GM23338 (cell line): Measurements from ENCODE around the gene GRIA2. TPM values are rescaled to one million over a fixed set of nuclear protein-coding genes. Genes with fewer than 3 reads are reported as not detected.

Experiments
- ATAC-seq: fragments of 200-7000 bp; cut with Tn5 transposase; 3 replicates; pipeline ENCODE4 v1.9.1; 2020
- DNase-seq: peaks from one replicate; pipeline ENCODE4 v3.0.0-alpha.2; 2015; ENCODE audit warnings: low spot score
- H2AFZ ChIP-seq: fragments of 200-600 bp; sonication (generic); 2 replicates; pipeline ENCODE4 v1.8.0; 2016; ENCODE audit warnings: antibody characterized with exemption, mild to moderate bottlenecking, moderate library complexity
- H3F3A ChIP-seq: fragments of 200-600 bp; sonication (generic); replicated peaks from 2 replicates; pipeline ENCODE4 v1.8.0; 2017; ENCODE audit warnings: antibody characterized with exemption, mixed run types, low read depth
- H3K27ac ChIP-seq: fragments of 200-600 bp; sonication (generic); 2 replicates; pipeline ENCODE4 v1.6.1; 2016; ENCODE audit warnings: low read depth
- H3K27me3 ChIP-seq: fragments of 200-600 bp; sonication (generic); 2 replicates; pipeline ENCODE4 v1.8.0; 2016; ENCODE audit warnings: mild to moderate bottlenecking, mixed run types, moderate library complexity; ENCODE audit not compliant: insufficient read depth
- H3K36me3 ChIP-seq: fragments of 200-600 bp; sonication (generic); 2 replicates; pipeline ENCODE4 v1.8.0; 2016; ENCODE audit warnings: mild to moderate bottlenecking; ENCODE audit not compliant: insufficient read depth
- H3K4me1 ChIP-seq: fragments of 200-600 bp; sonication (generic); 2 replicates; pipeline ENCODE4 v1.8.0; 2016; ENCODE audit warnings: mild to moderate bottlenecking, moderate library complexity; ENCODE audit not compliant: insufficient read depth
- H3K4me2 ChIP-seq: fragments of 200-600 bp; sonication (generic); 2 replicates; pipeline ENCODE4 v1.7.1; 2017; ENCODE audit warnings: mixed run types
- H3K4me3 ChIP-seq: fragments of 200-600 bp; sonication (generic); 2 replicates; pipeline ENCODE4 v1.6.1; 2016; ENCODE audit warnings: mixed run types
- H3K79me2 ChIP-seq: fragments of 200-600 bp; sonication (generic); replicated peaks from 2 replicates; pipeline ENCODE4 v1.8.0; 2017; ENCODE audit warnings: mild to moderate bottlenecking; ENCODE audit not compliant: insufficient read depth
- H3K9me2 ChIP-seq: fragments of 200-600 bp; sonication (generic); 2 replicates; pipeline ENCODE4 v1.8.0; 2017; ENCODE audit not compliant: insufficient read depth
- H4K20me1 ChIP-seq: fragments of 200-600 bp; sonication (generic); replicated peaks from 2 replicates; pipeline ENCODE4 v1.8.0; 2017; ENCODE audit warnings: mild to moderate bottlenecking; ENCODE audit not compliant: insufficient read depth
- H3K27ac Mint-ChIP-seq: 2 replicates; pipeline ENCODE4 v1.8.0; 2020; ENCODE audit warnings: inconsistent platforms, mild to moderate bottlenecking, moderate library complexity, mixed read lengths
- H3K27me3 Mint-ChIP-seq: 3 replicates; pipeline ENCODE4 v1.8.0; 2022; ENCODE audit warnings: low read depth, mild to moderate bottlenecking, moderate library complexity, mixed read lengths, inconsistent platforms; ENCODE audit not compliant: insufficient read depth, poor library complexity
- H3K36me3 Mint-ChIP-seq: 3 replicates; pipeline ENCODE4 v1.8.0; 2021; ENCODE audit warnings: low read depth, mild to moderate bottlenecking, inconsistent platforms, moderate library complexity, mixed read lengths
- H3K4me1 Mint-ChIP-seq: 3 replicates; pipeline ENCODE4 v1.8.0; 2020; ENCODE audit warnings: mild to moderate bottlenecking, inconsistent platforms, mixed read lengths
- H3K4me3 Mint-ChIP-seq: 3 replicates; pipeline ENCODE4 v1.8.0; 2021; ENCODE audit warnings: moderate library complexity, mild to moderate bottlenecking, inconsistent platforms, mixed read lengths
- H3K9me3 Mint-ChIP-seq: 3 replicates; pipeline ENCODE4 v1.8.0; 2020; ENCODE audit warnings: moderate library complexity, mild to moderate bottlenecking, inconsistent platforms, mixed read lengths
- JUNB ChIP-seq: IDR thresholded peaks from one replicate; pipeline ENCODE4 v1.6.1; 2016; ENCODE audit warnings: antibody characterized with exemption; ENCODE audit not compliant: unreplicated experiment
- NANOG ChIP-seq: IDR thresholded peaks from 2 replicates; pipeline ENCODE4 v1.6.1; 2016; ENCODE audit warnings: antibody characterized with exemption, borderline replicate concordance
- STAT1 ChIP-seq: IDR thresholded peaks from one replicate; pipeline ENCODE4 v1.6.1; 2016; ENCODE audit warnings: antibody characterized with exemption; ENCODE audit not compliant: unreplicated experiment
- polyA plus RNA-seq: library from polyadenylated mRNA; unstranded; fragments of >200 nt; fragmentation: Nextera tagmentation; extraction: Ambion mirVana; gene quantifications from 2 replicates; pipeline ENCODE4 v1.2.1, GENCODE V29; 2016
- total RNA-seq: library from RNA; depleted of rRNA; stranded (reverse); fragments of >200 nt; shearing (Covaris generic); gene quantifications from 2 replicates; pipeline ENCODE4 v1.2.3, GENCODE V29; 2014
- TF ChIP-seq, protein P1 (sequence below): IDR thresholded peaks from one replicate; pipeline ENCODE4 v1.6.1; 2018; ENCODE audit warnings: antibody characterized with exemption; ENCODE audit not compliant: unreplicated experiment
- TF ChIP-seq, protein P2 (sequence below): IDR thresholded peaks from 2 replicates; pipeline ENCODE4 v1.6.1; 2016; ENCODE audit warnings: antibody characterized with exemption
- TF ChIP-seq, protein P3 (sequence below): fragments of 250-450 bp; sonication (Bioruptor Pico); IDR thresholded peaks from 2 replicates; pipeline ENCODE4 v1.5.0; 2020; ENCODE audit warnings: mild to moderate bottlenecking, moderate library complexity

Gene GRIA2
- total and polyA plus RNA-seq, 2 experiments from 2014 or later, result not detected

DNA sequence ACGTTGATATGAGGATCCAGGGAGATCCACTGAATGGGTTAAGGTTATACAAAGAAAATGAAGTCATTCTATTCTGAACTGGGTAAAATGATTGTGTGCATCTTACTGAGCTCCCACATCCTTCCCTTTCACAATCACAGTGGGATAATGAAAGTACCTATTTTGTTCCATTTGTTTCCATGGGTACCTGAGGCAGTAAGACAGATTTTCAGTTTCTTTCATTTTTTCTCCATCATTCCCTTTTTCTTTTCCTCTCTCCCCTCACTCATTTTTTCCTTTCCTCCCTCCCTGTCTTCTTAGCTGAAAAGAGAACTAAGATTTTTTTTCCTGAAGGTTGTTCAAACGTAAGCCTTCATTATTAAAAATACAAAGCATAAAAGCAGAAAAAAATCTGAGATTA, 4.6 kb downstream of the GRIA2 start:
- DNase-seq (no peak), ATAC-seq (no peak)
- Histone ChIP-seq H3K27ac (no peak overlapping the region), H2AFZ (no peak overlapping the region), H3K4me1 (peaks cover 14% of the 10 kb centered on the region; the same call in 1 of the 2 replicates), H3K36me3 (no peaks in the 10 kb centered on the region), H3K4me2 (no peak overlapping the region), H3K79me2 (no peaks in the 10 kb centered on the region), H4K20me1 (peaks cover 7% of the 10 kb centered on the region), H3K9me2 (no peaks in the 10 kb centered on the region), H3K4me3 (no peak overlapping the region), H3K27me3 (peaks cover 48% of the 10 kb centered on the region), H3F3A (no peaks in the 10 kb centered on the region)
- H3K27ac Mint-ChIP-seq, result no peak overlapping the region
- no peak for TF ChIP-seq NANOG
- TF ChIP-seq, protein P1, sequence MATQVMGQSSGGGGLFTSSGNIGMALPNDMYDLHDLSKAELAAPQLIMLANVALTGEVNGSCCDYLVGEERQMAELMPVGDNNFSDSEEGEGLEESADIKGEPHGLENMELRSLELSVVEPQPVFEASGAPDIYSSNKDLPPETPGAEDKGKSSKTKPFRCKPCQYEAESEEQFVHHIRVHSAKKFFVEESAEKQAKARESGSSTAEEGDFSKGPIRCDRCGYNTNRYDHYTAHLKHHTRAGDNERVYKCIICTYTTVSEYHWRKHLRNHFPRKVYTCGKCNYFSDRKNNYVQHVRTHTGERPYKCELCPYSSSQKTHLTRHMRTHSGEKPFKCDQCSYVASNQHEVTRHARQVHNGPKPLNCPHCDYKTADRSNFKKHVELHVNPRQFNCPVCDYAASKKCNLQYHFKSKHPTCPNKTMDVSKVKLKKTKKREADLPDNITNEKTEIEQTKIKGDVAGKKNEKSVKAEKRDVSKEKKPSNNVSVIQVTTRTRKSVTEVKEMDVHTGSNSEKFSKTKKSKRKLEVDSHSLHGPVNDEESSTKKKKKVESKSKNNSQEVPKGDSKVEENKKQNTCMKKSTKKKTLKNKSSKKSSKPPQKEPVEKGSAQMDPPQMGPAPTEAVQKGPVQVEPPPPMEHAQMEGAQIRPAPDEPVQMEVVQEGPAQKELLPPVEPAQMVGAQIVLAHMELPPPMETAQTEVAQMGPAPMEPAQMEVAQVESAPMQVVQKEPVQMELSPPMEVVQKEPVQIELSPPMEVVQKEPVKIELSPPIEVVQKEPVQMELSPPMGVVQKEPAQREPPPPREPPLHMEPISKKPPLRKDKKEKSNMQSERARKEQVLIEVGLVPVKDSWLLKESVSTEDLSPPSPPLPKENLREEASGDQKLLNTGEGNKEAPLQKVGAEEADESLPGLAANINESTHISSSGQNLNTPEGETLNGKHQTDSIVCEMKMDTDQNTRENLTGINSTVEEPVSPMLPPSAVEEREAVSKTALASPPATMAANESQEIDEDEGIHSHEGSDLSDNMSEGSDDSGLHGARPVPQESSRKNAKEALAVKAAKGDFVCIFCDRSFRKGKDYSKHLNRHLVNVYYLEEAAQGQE, result no peak
- TF ChIP-seq, protein P2, sequence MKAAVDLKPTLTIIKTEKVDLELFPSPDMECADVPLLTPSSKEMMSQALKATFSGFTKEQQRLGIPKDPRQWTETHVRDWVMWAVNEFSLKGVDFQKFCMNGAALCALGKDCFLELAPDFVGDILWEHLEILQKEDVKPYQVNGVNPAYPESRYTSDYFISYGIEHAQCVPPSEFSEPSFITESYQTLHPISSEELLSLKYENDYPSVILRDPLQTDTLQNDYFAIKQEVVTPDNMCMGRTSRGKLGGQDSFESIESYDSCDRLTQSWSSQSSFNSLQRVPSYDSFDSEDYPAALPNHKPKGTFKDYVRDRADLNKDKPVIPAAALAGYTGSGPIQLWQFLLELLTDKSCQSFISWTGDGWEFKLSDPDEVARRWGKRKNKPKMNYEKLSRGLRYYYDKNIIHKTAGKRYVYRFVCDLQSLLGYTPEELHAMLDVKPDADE, result no peak
- no peak for TF ChIP-seq STAT1
- no peaks in the 10 kb centered on the region for H3K9me3 Mint-ChIP-seq
- H3K27me3 Mint-ChIP-seq, result peaks cover 34% of the 10 kb centered on the region
- H3K4me3 Mint-ChIP-seq, result no peak overlapping the region
- peaks cover 12% of the 10 kb centered on the region; the same call in 2 of the 3 replicates for H3K4me1 Mint-ChIP-seq
- no peaks in the 10 kb centered on the region for H3K36me3 Mint-ChIP-seq

DNA sequence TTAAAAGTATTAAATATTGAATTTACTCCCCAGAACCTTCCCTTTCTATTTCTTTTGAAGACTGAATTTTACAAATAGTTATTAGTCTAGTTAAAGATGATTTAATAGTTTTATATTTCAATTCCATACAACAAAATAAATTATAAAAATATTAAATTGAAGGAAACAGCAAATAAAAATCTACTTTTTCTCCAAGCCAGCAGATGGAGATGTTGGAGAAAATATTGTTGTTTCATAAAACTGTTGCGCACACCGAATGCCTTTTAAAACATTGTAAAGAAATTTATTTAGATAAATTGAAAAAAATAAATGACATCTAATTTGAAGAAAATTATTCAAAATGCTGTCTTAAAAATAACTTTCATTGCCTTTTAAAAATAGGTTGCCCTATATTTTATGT, 5.5 kb downstream of the GRIA2 start:
- H3K9me3 Mint-ChIP-seq, result no peaks in the 10 kb centered on the region
- Histone ChIP-seq H4K20me1 (peaks cover 3% of the 10 kb centered on the region), H3F3A (no peaks in the 10 kb centered on the region), H3K4me2 (no peak overlapping the region), H3K79me2 (no peaks in the 10 kb centered on the region), H3K27ac (no peak overlapping the region), H3K4me1 (peaks cover 9% of the 10 kb centered on the region; the same call in 1 of the 2 replicates), H3K4me3 (no peak overlapping the region), H2AFZ (no peak overlapping the region), H3K36me3 (no peaks in the 10 kb centered on the region), H3K27me3 (peaks cover 39% of the 10 kb centered on the region), H3K9me2 (no peaks in the 10 kb centered on the region)
- no peaks in the 10 kb centered on the region for H3K36me3 Mint-ChIP-seq
- no peak overlapping the region for H3K4me3 Mint-ChIP-seq
- H3K27me3 Mint-ChIP-seq, result peaks cover 26% of the 10 kb centered on the region
- DNase-seq (no peak), ATAC-seq (no peak)
- peaks cover 9% of the 10 kb centered on the region; the same call in 2 of the 3 replicates for H3K4me1 Mint-ChIP-seq
- H3K27ac Mint-ChIP-seq, result no peak overlapping the region
- TF ChIP-seq, protein P1, result no peak
- TF ChIP-seq NANOG (no peak), JUNB (no peak)
- TF ChIP-seq, protein P3, sequence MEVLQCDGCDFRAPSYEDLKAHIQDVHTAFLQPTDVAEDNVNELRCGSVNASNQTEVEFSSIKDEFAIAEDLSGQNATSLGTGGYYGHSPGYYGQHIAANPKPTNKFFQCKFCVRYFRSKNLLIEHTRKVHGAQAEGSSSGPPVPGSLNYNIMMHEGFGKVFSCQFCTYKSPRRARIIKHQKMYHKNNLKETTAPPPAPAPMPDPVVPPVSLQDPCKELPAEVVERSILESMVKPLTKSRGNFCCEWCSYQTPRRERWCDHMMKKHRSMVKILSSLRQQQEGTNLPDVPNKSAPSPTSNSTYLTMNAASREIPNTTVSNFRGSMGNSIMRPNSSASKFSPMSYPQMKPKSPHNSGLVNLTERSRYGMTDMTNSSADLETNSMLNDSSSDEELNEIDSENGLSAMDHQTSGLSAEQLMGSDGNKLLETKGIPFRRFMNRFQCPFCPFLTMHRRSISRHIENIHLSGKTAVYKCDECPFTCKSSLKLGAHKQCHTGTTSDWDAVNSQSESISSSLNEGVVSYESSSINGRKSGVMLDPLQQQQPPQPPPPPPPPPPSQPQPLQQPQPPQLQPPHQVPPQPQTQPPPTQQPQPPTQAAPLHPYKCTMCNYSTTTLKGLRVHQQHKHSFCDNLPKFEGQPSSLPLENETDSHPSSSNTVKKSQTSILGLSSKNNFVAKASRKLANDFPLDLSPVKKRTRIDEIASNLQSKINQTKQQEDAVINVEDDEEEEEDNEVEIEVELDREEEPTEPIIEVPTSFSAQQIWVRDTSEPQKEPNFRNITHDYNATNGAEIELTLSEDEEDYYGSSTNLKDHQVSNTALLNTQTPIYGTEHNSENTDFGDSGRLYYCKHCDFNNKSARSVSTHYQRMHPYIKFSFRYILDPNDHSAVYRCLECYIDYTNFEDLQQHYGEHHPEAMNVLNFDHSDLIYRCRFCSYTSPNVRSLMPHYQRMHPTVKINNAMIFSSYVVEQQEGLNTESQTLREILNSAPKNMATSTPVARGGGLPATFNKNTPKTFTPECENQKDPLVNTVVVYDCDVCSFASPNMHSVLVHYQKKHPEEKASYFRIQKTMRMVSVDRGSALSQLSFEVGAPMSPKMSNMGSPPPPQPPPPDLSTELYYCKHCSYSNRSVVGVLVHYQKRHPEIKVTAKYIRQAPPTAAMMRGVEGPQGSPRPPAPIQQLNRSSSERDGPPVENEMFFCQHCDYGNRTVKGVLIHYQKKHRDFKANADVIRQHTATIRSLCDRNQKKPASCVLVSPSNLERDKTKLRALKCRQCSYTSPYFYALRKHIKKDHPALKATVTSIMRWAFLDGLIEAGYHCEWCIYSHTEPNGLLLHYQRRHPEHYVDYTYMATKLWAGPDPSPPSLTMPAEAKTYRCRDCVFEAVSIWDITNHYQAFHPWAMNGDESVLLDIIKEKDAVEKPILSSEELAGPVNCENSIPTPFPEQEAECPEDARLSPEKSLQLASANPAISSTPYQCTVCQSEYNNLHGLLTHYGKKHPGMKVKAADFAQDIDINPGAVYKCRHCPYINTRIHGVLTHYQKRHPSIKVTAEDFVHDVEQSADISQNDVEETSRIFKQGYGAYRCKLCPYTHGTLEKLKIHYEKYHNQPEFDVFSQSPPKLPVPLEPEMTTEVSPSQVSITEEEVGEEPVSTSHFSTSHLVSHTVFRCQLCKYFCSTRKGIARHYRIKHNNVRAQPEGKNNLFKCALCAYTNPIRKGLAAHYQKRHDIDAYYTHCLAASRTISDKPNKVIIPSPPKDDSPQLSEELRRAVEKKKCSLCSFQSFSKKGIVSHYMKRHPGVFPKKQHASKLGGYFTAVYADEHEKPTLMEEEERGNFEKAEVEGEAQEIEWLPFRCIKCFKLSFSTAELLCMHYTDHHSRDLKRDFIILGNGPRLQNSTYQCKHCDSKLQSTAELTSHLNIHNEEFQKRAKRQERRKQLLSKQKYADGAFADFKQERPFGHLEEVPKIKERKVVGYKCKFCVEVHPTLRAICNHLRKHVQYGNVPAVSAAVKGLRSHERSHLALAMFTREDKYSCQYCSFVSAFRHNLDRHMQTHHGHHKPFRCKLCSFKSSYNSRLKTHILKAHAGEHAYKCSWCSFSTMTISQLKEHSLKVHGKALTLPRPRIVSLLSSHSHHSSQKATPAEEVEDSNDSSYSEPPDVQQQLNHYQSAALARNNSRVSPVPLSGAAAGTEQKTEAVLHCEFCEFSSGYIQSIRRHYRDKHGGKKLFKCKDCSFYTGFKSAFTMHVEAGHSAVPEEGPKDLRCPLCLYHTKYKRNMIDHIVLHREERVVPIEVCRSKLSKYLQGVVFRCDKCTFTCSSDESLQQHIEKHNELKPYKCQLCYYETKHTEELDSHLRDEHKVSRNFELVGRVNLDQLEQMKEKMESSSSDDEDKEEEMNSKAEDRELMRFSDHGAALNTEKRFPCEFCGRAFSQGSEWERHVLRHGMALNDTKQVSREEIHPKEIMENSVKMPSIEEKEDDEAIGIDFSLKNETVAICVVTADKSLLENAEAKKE, result no peak
